Measurements from ENCODE around the gene LRRC52. TPM values are rescaled to one million over a fixed set of nuclear protein-coding genes. Genes with fewer than 3 reads are reported as not detected.
"Not testable (repeated sequence)": the region's sequence is repeated elsewhere in the genome, so short reads cannot be mapped to it uniquely, and the experiment has no call there.

Gene LRRC52
- total RNA-seq, 1 experiment from 2014 or later: not detected

- DNase-seq (ENCODE audit: low spot score): no peak
Measured at GRCh38 chr1:165580931-165581871, 37.4 kb downstream of the LRRC52 start.

- no peak for DNase-seq (ENCODE audit: low spot score)
Measured at GRCh38 chr1:165581926-165582325, 38.1 kb downstream of the LRRC52 start.

- no peak for DNase-seq (ENCODE audit: low spot score)
Measured at GRCh38 chr1:165586398-165586797, 42.6 kb downstream of the LRRC52 start.

- not testable (repeated sequence) for DNase-seq (ENCODE audit: low spot score)
Measured at GRCh38 chr1:165591391-165591790, 47.6 kb downstream of the LRRC52 start.

GRCh38 chr1:165592945-165593823, 49.4 kb downstream of the LRRC52 start:
- DNase-seq (ENCODE audit: low spot score): peak; percentile 76

- no peak for DNase-seq (ENCODE audit: low spot score)
Measured at GRCh38 chr1:165595246-165595938, 51.6 kb downstream of the LRRC52 start.

GRCh38 chr1:165597883-165598675, 54.3 kb downstream of the LRRC52 start:
- peak; percentile 97 for DNase-seq (ENCODE audit: low spot score)

GRCh38 chr1:165598676-165599059, 54.9 kb downstream of the LRRC52 start:
- no peak for DNase-seq (ENCODE audit: low spot score)

- no peak for DNase-seq (ENCODE audit: low spot score)
Measured at GRCh38 chr1:165600793-165601192, 57.0 kb downstream of the LRRC52 start.

GRCh38 chr1:165603810-165604209, 60.0 kb downstream of the LRRC52 start:
- no peak for DNase-seq (ENCODE audit: low spot score)

GRCh38 chr1:165605246-165605645, 61.4 kb downstream of the LRRC52 start:
- no peak for DNase-seq (ENCODE audit: low spot score)

- not testable (repeated sequence) for DNase-seq (ENCODE audit: low spot score)
Measured at GRCh38 chr1:165606676-165607075, 62.9 kb downstream of the LRRC52 start.

- DNase-seq (ENCODE audit: low spot score): no peak
Measured at GRCh38 chr1:165610866-165611265, 67.1 kb downstream of the LRRC52 start.

- no peak for DNase-seq (ENCODE audit: low spot score)
Measured at GRCh38 chr1:165612062-165612461, 68.3 kb downstream of the LRRC52 start.

Other genes starting within 250 kb of the LRRC52 start
- gene LMX1A, start 187.3 kb upstream of the LRRC52 start, total RNA-seq (2014; rRNA removed; shearing (Covaris generic)): not detected in 2 replicates
- not detected in 2 replicates for gene RXRG, start 98.9 kb upstream of the LRRC52 start, total RNA-seq (2014; rRNA removed; shearing (Covaris generic))
- 224 and 279 TPM in 2 replicates for gene MGST3, start 87.2 kb downstream of the LRRC52 start, total RNA-seq (2014; rRNA removed; shearing (Covaris generic))
- 89.2 and 96.5 TPM in 2 replicates for gene ALDH9A1, start 154.6 kb downstream of the LRRC52 start, total RNA-seq (2014; rRNA removed; shearing (Covaris generic))
- gene TMCO1, start 224.9 kb downstream of the LRRC52 start, total RNA-seq (2014; rRNA removed; shearing (Covaris generic)): 226 and 266 TPM in 2 replicates